HG03520 (cell line): Measurements from ENCODE around the gene HPS3.
"Not testable (repeated sequence)": the region's sequence is repeated elsewhere in the genome, so short reads cannot be mapped to it uniquely, and the experiment has no call there.

ENCODE experiments used
- ATAC-seq: cut with Tn5 transposase; IDR thresholded peaks from one replicate; pipeline ENCODE4 v1.9.1; 2021; ENCODE audit warnings: mild to moderate bottlenecking, moderate library complexity; ENCODE audit not compliant: unreplicated experiment

HPS3 gene

DNA sequence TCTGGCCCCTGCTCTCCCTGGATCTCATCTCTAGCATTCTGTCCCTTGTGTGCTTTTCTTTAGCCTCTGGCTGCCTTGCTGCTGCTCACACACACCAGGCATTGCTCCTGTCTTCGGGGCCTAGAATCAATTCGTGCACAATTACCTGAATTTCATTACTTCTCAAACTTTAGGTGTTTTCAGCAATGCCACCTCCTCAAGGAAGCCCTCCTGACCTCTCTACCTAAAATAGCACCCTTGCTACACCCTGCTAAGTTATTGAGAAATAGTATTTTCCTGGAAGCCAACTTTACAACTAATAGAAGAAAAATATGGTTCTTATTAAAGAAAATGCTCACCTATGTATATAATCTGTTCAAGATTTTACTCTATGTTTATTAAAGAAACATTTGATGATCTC, 51.7 kb downstream of the HPS3 start:
- ATAC-seq: no peak

DNA sequence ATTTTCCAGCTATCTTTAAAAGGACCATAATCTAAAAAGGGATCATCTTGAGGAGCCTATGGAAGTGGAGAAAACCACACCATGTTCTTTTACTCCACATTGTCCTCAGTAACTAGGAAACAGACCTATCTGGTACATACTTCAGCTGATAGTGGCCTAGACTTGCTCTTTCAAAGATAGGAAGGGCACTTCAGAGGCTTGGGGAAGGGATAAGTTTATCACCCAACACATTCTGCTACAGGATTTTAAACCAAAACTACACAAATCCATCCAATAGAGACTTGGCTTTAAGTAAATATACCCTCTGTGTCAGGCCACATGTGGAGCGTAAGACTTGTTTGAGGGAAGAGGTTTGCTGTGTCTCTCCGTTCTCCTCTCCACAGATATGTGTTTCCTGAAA, 56.8 kb downstream of the HPS3 start:
- no peak for ATAC-seq

DNA sequence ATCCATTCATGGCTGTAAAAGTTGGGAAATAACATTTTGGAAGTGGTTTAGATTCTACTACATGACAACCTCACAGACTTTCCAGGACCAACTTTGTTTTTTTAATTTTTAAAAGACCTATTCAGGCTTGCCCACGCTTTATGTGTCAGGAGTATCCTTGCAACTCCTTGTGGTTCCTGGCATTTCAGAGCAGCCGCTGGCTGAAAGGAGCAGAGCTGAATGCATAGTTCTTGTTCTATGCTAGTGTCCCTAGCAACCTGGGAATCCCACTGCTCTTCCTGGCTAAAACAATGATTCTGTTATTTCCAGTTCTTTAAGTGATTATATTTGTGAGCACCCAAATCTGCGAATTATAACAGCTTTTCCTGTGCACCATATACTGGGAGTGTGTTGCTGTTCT, 57.3 kb downstream of the HPS3 start:
- no peak for ATAC-seq

DNA sequence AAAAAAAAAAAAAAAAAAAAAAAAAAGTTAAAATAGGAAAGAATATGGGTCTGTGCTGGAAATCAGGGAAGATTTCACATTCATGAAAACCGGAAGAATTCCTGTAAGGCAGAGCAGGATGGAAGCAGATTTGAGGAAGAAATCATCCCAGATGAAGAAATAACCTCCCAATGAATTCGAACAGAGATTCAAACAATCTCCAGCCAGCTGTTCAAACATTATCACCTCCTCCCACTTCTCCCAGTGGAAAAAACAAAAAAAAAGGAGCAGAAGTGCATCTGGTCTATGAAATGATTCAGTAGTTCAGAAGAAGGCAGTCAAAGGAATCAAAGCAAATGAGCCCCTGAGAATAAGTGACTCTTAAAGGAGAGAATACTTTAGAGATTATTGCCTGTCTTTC, 59.1 kb downstream of the HPS3 start:
- no peak for ATAC-seq

DNA sequence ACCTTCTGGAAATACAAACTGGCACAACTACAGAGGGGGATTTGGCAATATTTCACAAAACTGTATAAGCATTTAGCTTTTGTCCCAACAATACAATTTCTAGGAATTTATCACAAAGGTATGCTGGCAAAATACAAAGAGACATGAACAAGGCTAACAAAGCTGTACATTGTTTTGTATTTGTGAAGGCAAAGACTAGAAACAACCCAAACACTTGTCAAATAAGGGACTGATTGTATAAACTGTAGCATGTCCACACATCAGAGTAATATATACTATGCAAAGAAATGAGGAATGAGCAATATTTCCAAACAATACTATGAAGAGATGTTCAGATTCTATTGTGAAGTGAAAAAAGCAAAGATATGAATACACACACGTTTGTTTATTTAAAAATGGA, 65.8 kb downstream of the HPS3 start:
- ATAC-seq: no peak

DNA sequence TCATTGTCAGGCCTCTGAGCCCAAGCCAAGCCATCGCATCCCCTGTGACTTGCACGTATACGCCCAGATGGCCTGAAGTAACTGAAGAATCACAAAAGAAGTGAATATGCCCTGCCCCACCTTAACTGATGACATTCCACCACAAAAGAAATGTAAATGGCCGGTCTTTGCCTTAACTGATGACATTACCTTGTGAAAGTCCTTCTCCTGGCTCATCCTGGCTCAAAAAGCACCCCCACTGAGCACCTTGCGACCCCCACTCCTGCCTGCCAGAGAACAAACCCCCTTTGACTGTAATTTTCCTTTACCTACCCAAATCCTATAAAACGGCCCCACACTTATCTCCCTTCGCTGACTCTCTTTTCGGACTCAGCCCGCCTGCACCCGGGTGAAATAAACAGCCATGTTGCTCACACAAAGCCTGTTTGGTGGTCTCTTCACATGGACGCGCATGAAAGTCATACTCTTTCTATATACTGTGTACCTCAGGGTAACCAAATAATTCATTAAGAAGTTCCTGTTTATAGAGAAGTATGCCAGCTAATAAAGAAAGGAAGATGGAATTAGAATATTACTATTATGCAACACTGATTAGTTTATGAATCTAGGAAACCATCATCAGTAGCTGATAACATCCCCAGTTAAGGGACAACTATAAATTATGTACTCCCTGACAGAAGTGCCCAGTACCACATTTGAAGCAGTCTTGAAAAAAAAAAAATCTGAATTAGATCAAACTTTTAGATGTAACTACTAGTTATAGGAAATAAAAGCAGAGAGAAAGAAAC, 67.6 kb downstream of the HPS3 start:
- not testable (repeated sequence) for ATAC-seq

DNA sequence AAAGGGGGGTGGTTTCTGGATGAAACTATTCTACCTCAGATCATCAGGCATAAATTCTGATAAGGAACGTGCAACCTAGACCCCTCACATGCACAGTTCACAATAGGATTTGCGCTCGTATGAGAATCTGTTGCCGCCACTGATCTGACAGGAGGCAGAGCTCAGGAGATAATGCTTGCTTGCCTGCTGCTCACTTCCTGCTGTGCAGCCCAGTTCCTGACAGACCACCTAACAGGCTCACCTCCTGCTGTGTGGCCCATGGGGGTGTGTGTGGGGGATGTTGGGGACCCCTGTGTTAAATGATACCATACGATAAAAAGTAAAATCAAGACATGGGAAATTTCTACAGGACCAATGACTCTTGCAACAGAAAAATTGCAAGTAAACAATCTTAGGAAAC, 68.2 kb downstream of the HPS3 start:
- no peak for ATAC-seq

DNA sequence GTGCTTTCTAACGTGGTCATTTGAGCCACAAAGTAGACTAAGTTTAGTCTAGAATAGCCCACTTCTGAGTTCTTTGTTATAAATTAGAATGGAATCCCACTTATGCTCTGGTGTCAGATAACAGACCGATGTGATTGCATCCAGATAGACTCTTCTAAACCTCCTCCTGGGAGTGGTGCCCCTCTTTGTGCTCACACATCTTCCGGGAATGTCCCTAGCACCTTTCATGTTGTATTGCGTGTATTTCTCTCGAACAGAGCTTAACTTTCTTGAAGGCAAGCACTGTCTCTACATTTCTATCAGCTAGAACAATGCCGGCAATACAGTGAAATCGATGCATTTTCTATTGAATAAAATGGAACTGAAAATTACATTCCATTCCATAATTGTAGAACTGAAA, 69.2 kb downstream of the HPS3 start:
- ATAC-seq: no peak

DNA sequence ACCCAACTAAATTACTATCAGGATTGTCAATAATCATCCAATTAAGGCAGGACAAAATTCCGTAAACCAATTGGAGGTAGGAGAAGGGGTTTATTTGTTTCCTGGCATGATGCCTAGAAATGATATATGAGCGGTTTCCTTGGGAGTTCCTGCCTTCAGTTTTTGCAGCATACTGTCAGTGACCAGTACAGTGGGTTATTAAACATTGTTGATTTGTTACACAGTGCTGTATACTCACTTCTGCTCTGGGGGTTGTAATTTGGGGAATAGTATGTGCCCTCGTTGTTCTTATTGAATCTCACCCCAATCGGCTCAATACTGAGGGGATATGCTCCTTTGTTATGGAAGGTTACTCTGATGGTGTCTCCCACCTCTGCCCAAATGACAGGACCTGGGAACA, 70.0 kb downstream of the HPS3 start:
- no peak for ATAC-seq

DNA sequence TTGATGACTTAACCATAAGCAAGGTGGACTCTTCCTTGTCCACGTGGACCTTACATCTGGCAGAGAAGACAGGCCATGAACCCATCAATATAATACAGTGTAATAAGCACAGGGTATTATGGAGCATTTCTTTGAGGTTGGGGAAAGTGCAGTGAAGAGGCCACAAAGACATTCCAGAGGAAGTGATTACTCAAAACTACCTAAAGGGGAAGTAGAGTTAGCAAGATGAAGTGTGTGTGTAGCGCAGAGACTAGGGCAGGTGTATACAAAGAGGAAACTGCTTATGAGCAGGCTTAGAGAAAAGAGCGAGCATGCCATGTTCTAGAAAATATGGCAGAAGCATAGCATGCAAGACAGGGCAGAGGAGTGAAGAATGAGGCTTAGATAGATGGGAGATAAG, 74.3 kb downstream of the HPS3 start:
- ATAC-seq: peak; percentile 93

DNA sequence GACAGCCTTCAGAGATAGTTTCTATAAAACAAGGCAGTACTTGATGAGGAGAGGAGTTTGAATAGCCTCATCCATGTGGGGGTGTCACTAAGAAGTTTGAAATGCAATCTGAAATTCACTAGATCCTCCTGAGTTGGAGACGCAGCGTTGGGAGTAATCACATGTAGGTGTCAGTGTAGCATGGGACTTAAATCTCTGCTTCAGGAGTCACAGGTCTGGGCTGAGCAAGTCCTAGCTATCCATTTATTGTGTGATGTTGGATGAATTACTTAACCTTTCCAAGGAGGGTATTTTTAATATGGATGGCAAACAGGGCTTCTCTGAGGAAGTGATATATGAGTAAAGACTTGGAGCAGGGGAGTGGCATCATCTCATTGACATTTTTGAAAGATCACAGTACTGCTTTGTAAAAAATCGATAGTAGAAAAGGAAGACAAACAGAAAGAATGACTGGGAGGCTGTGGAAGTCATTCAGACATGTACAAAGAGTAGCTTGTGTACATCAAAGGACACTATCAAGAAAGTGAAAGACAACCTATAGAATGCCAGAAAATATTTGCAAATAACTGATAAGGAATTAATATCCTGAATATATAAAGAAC, 75.1 kb downstream of the HPS3 start:
- no peak for ATAC-seq

DNA sequence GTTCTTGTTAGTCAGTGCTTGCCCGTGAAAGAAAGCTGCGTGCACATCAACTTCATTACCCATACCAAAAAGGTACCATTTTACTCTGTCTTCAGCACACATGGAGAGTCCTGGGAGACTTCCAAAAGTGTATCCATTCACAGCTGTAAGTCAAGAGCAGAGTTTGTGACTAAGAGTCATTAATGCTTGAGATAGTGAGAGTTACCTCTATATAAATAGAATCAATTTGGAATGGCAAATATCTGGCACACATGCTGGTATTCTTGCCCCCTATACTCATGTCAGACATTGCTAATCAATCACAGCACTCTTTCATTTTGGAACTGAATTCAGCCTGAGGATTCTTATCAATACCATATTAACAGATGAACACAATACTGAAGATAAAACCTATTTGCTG, 78.0 kb downstream of the HPS3 start:
- ATAC-seq: no peak

DNA sequence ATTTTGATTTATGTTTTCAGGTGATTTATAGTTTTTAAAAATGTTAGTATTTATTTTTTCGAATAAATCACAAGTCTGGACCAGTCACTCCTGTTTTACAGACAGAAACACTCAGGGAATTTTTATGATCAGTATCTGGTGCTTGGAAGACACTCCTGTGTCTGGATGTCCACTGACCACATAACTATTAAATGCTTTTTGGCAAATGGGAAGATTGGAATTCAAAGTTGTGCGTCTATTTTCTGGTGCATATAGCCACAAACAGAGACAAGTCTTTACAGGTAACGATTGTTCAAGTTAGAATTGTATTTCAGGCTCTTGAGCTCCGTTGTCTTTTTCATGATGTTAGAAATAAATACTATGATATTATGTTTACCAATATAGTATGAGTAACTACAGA, 80.0 kb downstream of the HPS3 start:
- ATAC-seq: no peak

DNA sequence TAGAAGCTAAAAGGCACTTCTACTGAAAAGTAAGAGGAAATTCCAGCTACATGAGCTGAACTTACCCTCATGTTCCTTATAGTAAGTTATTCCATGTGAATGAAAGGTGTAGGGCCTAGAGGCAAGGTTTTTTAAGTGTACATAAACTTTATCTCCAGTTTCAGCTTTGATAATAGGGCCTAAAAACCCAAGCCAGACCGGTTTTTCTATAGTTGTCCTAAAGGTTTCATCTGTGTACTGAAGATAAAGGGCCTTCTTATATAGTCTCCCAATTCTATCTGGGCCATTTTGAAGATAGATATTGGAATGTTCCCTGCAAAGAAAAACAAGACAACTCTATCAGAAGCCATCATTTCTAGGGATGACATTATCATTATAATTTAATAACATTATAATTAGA, 82.9 kb downstream of the HPS3 start:
- ATAC-seq: no peak

DNA sequence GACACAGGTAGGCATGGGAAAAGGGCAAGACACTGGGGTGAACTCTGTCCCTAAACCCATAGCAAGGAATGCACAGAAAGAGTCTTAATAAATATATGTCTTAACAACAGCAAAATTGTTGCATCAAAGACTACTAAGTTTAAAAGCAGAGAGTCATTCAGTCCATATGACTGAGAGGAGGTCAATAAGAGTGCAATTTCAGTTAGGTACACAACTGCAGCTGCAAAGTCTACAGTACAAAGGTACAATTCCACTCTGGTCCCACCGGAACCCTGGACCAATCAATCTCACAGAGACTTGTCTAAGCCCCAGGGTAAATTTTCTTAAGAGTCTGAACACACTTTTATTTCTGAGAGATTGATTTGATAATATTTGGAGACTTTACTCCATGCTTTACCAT, 85.3 kb downstream of the HPS3 start:
- no peak for ATAC-seq

DNA sequence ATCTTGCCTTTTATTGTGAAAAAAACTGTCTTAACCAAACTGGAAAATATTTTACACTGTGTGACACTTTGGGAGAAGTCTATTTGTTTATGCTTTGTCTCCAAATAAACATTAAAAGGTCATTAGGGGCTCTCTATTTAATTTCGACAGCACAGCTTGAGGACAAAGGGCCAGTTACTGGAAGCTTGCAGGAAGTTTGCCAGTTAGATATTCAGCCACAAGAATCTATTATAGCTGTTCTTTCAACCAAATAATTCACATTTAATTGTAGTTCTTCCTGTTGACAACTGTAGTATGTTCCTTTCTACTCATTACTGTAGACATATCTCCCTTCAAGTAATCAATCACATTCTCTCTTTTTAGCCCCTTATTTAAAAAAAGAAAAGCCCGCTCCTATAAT, 86.1 kb downstream of the HPS3 start:
- no peak for ATAC-seq

DNA sequence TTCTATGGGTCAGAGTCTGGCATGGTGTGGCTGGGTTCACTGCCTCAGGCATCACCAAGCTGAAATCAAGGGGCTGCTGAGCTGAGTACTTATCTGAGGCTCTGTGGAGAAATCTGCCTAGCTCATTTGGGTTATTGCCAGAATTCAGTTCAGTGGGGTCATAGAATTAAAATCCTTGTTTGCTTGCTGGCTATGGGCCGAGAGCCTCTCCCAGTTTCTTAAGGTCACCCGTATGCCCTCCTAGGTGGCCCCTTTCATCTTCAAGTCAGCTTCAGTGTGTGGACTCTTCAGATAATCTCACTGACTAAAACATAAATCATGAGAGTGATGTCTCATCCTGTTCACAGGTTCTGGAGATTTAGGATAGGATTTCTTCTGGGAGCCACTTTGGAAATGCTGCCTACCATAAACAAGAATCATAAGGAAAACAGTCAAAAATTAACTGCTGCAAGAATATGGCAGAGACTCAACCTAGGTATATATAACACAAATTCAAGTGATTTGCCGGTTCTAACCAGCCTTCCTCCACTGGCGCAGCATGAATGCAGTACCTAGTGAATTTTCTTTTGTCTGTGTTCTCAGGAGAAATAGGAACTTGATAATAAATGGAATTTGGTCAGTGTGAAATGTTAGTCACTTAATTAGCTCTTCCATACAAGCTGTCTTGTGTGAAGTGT, 86.9 kb downstream of the HPS3 start:
- no peak for ATAC-seq

DNA sequence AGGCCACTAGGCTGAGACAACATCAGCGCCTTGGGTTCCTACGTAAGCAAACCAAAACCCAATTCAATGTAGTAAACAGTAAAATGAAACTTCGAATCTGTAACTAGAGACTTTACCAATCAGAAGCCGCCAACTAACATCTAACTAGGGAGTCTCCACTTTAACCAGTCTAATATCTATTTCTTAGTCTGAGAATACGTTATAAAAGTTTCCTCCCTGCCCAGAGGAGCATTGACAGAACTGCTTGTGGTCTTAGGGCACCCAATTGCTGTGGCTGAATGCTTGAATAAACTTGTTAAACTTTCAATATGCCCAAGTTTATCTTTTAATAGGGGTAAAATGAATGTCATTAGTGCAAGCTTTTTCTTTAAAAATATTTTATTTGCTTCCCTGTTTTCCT, 87.9 kb downstream of the HPS3 start:
- ATAC-seq: no peak

DNA sequence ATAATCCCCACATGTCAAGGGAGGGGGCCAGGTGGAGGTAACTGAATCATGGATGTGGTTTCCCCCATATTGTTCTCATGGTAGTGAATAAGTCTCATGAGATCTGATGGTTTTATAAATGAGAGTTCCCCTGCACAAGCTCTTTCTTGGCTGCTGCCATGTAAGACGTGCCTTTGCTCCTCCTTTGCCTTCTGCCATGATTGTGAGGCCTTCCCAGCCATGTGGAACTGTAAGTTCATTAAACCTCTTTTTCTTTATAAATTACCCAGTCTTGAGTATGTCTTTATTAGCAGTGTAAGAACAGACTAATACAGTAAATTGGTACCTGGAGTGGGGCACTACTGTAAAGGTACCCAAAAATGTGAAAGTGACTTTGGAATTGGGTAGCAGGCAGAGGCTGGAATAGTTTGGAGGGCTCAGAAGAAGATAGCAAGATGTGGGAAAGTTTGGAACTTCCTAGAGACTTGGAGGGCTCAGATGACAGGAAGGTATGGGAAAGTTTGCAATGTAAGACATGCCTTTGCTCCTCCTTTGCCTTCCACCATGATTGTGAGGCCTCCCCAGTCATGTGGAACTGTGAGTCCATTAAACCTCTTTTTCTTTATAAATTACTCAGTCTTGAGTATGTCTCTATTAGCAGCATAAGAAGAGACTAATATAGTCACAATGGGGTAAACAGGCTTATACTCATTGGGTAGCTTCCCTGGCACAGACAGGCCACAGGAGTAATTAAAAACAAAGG, 90.1 kb downstream of the HPS3 start:
- ATAC-seq: not testable (repeated sequence)

DNA sequence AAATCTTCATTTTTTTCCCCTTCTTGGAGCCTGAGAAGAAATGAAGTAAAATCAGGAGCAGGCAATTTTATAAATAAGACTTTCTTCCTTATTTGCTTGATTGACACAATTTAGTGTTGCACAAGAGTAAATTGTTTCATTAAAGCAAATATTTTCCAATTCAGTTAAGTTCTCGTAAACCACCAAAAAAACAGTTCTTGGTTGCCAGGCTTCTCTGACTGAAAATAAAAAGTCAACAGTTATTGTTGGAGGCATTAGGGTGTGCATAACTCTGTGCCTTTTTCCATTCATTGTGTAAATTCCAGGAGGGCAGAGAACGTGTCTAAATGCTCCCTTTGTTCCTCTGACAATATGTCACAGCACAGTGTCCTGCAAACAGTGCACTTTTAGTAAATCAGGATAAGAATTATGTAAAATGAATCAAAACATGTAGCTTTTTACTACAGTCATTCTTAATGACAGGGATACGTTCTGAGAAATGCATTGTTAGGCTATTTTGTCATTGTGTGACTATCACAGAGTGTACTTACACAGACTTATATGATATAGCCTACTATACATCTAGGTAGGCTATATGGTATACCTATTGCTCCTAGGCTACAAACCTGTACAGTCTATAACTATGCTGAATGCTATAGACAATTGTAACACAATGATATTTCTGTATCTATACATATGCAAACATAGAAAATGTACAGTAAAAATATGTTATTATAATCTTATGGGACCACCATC, 92.5 kb downstream of the HPS3 start, which contains the start of gene CP:
Gene CP (minus strand): TSS at position 47 of the 735 bp plus-strand sequence. CDS start 37 bp downstream, at position 10.
- no peak for ATAC-seq
